Suprapubic skin (tissue), 4 donors: ENCODE results near the gene ZNF280B. TPM values are rescaled to one million over a fixed set of nuclear protein-coding genes. Genes with fewer than 3 reads are reported as not detected.

ENCODE experiments used
- DNase-seq, 2 donors: peaks; one replicate each; pipeline ENCODE4 v3.0.0-alpha.2; 2019; ENCODE audit warnings: low spot score in 2 of 2
- H3K27ac ChIP-seq: fragments of 200-600 bp; sonication (generic); one replicate; pipeline ENCODE4 v1.5.1; 2019
- H3K27me3 ChIP-seq: fragments of 200-600 bp; sonication (generic); one replicate; pipeline ENCODE4 v1.5.1; 2019
- H3K36me3 ChIP-seq: fragments of 200-600 bp; sonication (generic); one replicate; pipeline ENCODE4 v1.5.1; 2019
- H3K4me1 ChIP-seq: fragments of 200-600 bp; sonication (generic); one replicate; pipeline ENCODE4 v1.5.1; 2019
- H3K4me3 ChIP-seq: fragments of 200-600 bp; sonication (generic); one replicate; pipeline ENCODE4 v1.5.1; 2019; ENCODE audit warnings: mild to moderate bottlenecking
- H3K9me3 ChIP-seq: fragments of 200-600 bp; sonication (generic); one replicate; pipeline ENCODE4 v1.5.1; 2019
- CTCF ChIP-seq, 2 donors: fragments of 200-600 bp in 1 of 2; fragments of 450-650 bp in 1 of 2; sonication (generic) in 1 of 2; IDR thresholded peaks; one replicate each; pipeline ENCODE4 v1.5.1; 2016 to 2019; ENCODE audit warnings: antibody characterized with exemption in 2 of 2, mild to moderate bottlenecking in 1 of 2, moderate library complexity in 1 of 2
- EP300 ChIP-seq: sonication (generic); formaldehyde crosslinking; IDR thresholded peaks from one replicate; pipeline ENCODE4 v1.6.1; 2017; ENCODE audit warnings: antibody characterized with exemption
- POLR2A ChIP-seq, 2 donors: fragments of 450-650 bp; IDR thresholded peaks; one replicate each; pipeline ENCODE4 v1.6.1; 2017; ENCODE audit warnings: antibody characterized with exemption in 2 of 2, mild to moderate bottlenecking in 2 of 2, moderate library complexity in 2 of 2
- POLR2AphosphoS5 ChIP-seq, 3 donors: sonication (generic); formaldehyde crosslinking; IDR thresholded peaks; one replicate each; pipeline ENCODE4 v1.6.1; 2017; ENCODE audit warnings: antibody characterized with exemption in 3 of 3
- WGBS: methylation state at CpG from one replicate; pipeline ENCODE4 v1.1.5; 2018; 5-methylcytosine and 5-hydroxymethylcytosine counted together
- total RNA-seq, 4 donors: library from RNA; depleted of rRNA; stranded (reverse); fragments of >200 nt; gene quantifications; one replicate each; pipeline ENCODE4 v1.1.0, GENCODE V29; 2016

Gene ZNF280B
- total RNA-seq, 4 donors from 2014 or later = 0.08 to 0.55 (median 0.26) TPM; not detected in 1

GRCh38 chr22:22465094-22465602 lies 43.4 kb downstream of the ZNF280B start:
- WGBS = 57% methylated on average over 7 of the region's 7 CpGs
- no peak for DNase-seq
- Histone ChIP-seq H3K36me3 (no peaks in the 10 kb centered on the region), H3K4me1 (no peaks in the 10 kb centered on the region), H3K4me3 (no peak overlapping the region), H3K9me3 (no peaks in the 10 kb centered on the region), H3K27ac (no peak overlapping the region), H3K27me3 (peaks cover 42% of the 10 kb centered on the region)
- TF ChIP-seq EP300 = no peak

GRCh38 chr22:22464541-22465054 lies 43.9 kb downstream of the ZNF280B start:
- DNase-seq = no peak
- Histone ChIP-seq H3K36me3 (no peaks in the 10 kb centered on the region), H3K4me3 (no peak overlapping the region), H3K27ac (no peak overlapping the region), H3K27me3 (peaks cover 42% of the 10 kb centered on the region), H3K4me1 (no peaks in the 10 kb centered on the region), H3K9me3 (peaks cover 4% of the 10 kb centered on the region)
- 84% methylated on average over 11 of the region's 11 CpGs for WGBS
- TF ChIP-seq POLR2AphosphoS5 (IDR thresholded peaks at IDR 0.05) (no peak), POLR2A (IDR thresholded peaks at IDR 0.05) (no peak), EP300 (no peak), CTCF (IDR thresholded peaks at IDR 0.05) (no peak)

DNA sequence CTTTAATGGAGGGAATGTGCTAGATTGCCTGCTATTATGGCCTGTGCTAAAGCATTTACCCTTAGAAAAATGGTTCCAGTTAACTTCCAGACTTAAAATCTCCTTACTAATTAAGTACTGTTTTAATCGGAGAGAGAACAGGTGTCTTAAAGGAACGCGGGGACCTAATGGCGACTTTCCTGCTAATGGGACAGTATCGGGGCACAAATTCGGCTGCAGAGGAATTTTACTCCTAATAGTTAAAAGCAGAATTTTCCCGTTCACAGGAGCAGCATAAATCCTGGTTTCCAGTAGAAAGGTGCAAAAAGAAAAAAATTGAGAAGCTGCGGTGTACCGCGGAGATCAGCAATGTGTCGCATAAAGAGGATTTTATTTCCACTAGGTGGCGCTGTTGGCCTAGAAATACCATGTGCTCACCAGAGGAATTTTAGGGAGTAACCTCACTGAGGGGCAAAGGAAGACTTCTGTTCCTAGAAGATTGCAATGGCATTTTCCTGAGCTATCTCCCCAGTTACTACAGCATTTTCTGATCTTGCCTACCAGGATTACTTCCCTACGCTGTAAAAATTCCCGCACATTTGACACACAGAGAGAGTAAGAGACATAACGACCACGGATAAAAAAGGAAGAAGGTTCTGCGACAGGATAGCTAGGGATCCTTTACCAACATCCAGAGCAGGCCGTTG lies 44.5 kb downstream of the ZNF280B start:
- Histone ChIP-seq H3K27me3 (peaks cover 42% of the 10 kb centered on the region), H3K36me3 (no peaks in the 10 kb centered on the region), H3K27ac (no peak overlapping the region), H3K9me3 (peaks cover 10% of the 10 kb centered on the region), H3K4me1 (no peaks in the 10 kb centered on the region), H3K4me3 (no peak overlapping the region)
- TF ChIP-seq POLR2AphosphoS5 (IDR thresholded peaks at IDR 0.05) (no peak), POLR2A (IDR thresholded peaks at IDR 0.05) (no peak), CTCF (IDR thresholded peaks at IDR 0.05) (peak; percentile 30 to 52)
- 34% methylated on average over 18 of the region's 18 CpGs for WGBS
- DNase-seq = no peak

GRCh38 chr22:22462813-22463567 lies 45.6 kb downstream of the ZNF280B start:
- H3K4me1 ChIP-seq = no peaks in the 10 kb centered on the region
- H3K9me3 ChIP-seq = peaks cover 19% of the 10 kb centered on the region
- H3K27ac ChIP-seq = no peak overlapping the region
- no peak overlapping the region for H3K4me3 ChIP-seq
- H3K27me3 ChIP-seq = peaks cover 42% of the 10 kb centered on the region
- WGBS = 52% methylated on average over 6 of the region's 6 CpGs
- no peaks in the 10 kb centered on the region for H3K36me3 ChIP-seq
- TF ChIP-seq EP300 (no peak), CTCF (IDR thresholded peaks at IDR 0.05) (no peak), POLR2AphosphoS5 (IDR thresholded peaks at IDR 0.05) (no peak), POLR2A (IDR thresholded peaks at IDR 0.05) (no peak)
- no peak for DNase-seq

DNA sequence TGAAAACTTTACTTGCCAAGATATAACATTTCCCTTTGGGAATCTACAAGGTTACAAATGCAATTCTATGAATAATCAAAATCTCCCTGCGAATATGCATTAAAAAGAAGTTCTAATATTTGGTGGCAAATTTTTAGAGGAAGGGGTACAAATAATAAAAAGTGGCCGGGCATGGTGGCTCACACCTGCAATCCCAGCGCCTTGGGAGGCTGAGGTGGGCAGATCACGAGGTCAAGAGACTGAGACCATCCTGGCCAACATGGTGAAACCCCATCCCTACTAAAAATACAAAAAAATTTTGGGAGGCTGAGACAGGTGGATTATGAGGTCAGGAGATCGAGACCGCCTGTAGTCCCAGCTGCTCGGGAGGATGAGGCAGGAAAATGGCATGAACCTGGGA lies 47.0 kb downstream of the ZNF280B start:
- H3K9me3 ChIP-seq = peaks cover 24% of the 10 kb centered on the region
- 87% methylated on average over 7 of the region's 7 CpGs for WGBS
- peaks cover 42% of the 10 kb centered on the region for H3K27me3 ChIP-seq
- H3K4me1 ChIP-seq = no peaks in the 10 kb centered on the region
- DNase-seq = no peak
- H3K4me3 ChIP-seq = no peak overlapping the region
- no peak for TF ChIP-seq POLR2A (IDR thresholded peaks at IDR 0.05)
- no peak for TF ChIP-seq CTCF (IDR thresholded peaks at IDR 0.05)
- TF ChIP-seq POLR2AphosphoS5 (IDR thresholded peaks at IDR 0.05) = no peak
- no peak for TF ChIP-seq EP300
- H3K36me3 ChIP-seq = no peaks in the 10 kb centered on the region
- H3K27ac ChIP-seq = no peak overlapping the region
